ENCODE data around the gene STX1A.

STX1A gene

GRCh38 chr7:73706126-73707044 lies 13.1 kb downstream of the STX1A start:
- DNase-seq, result no peak

GRCh38 chr7:73705551-73705920 lies 13.9 kb downstream of the STX1A start:
- DNase-seq, result no peak

DNA sequence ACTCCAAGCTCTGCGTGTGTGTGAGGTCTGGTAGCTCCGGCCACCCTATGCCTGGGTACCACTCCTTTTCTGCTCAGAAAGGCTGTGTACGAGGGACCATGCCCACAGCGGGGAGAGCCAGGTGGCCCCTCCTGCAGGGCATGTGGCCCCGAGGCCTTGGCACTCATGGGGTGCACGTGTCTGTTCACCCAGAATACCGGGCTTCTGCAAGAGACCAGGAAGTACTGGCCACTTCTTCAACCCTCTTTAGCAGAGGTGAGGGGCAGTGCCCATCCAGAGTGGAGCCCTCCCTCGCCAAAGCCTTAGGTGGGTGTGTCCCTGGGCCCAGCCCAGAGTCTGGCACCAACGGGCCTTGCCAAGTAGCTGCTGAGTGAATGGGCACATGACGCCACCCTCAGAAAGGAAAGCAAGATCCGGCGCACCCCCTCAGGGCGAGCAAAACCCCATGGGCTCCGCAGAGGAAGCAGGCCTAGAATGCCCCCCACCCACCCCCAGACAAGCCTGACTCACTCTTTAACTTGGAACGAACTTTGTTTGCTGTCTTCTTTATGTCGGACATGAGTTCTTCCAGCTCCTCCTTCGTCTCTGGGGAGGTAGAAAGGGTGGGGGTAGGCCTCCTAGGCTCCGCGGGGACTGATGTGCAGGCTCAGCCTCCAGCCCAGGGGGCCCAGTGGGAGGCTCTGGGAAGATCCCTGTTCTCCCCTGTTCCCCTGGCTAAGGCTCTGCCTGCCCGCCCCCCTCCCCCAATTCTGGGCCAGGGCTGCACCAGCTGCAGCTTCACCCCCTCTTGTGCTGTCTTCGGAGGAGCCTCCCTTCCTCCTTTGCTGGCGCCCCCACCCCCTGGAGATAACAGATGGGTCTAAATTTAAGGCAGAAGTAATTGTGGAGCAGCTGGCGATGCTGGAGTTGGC lies 14.6 kb downstream of the STX1A start:
- DNase-seq, result no peak

- peak; percentile 28 for DNase-seq
These were observed 15.5 kb downstream of the STX1A start for GRCh38 chr7:73703757-73704639.

DNA sequence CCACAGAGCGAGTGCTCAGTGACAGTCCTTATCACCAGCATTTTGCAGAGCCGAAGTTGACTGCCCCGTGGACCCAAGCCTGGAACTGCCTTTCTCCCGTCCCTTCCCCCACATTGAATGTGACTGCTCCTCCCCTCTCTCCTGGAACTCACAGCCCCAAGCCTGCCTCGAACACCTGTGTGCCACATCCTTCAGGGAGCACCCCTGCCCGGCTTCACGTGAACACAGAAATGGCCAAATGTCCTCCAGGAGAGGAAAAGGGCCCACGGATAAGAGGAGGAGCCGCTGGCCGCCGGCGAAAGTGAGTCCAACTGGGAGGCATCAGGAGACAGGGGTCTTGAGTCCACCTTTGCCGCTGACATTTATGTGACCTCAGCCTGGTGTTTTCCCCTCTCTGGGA lies 16.2 kb downstream of the STX1A start:
- no peak for DNase-seq

GRCh38 chr7:73702665-73703064 lies 16.8 kb downstream of the STX1A start:
- DNase-seq, result no peak

GRCh38 chr7:73702226-73702625 lies 17.2 kb downstream of the STX1A start:
- DNase-seq, result no peak

DNA sequence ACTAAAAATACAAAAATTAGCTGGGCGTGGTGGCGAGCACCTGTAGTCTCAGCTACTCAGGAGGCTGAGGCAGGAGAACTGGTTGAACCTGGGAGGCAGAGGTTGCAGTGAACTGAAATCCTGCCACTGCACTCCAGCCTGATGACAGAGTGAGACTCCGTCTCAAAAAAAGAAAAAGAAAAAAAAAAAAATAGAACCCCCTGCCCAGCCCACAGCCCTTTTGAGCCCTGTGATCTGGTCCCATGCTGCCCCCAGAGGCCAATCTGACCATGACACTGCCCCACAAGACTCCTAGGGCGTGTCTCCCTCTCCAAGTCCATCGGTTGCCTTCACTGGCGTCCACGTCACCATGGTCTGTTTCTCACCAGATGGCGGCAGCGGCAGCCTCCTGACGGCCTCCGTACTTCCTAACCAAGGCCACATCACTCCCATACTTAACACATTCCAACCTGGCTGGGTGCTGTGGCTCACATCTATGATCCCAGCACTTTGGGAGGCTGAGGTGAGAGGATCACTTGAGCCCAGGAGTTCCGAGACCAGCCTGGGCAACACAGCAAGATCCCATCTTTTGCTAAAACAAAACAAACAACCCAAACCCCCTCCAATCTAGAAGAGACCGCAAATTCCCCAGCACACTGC lies 18.0 kb downstream of the STX1A start:
- DNase-seq, result peak; percentile 35

DNA sequence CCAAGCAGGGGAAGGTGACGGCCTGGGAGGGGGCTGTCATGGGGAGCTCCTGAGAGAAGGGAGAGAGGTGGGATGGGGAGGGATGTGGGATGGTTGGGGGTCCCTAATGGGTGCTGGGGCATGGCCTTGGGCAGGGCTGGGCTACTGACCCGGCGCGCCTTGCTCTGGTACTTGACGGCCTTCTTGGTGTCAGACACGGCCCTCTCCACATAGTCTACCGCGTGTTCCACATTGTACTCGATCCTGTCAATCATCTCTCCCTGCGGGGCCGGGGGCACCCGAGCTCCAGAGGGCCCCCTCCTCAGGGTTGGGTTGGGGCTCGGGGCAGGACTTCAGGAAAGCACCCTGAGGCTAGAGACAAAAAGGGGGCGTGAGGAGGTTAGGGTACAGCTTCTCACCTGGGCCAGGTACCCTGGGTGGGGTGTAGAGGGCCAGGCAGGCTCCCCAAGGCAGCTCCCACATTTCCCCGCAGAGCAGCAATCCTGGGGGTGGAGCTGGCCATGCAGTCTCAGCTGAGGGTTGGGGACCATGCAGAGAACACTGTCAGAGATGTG lies 18.8 kb downstream of the STX1A start:
- DNase-seq, result no peak

DNA sequence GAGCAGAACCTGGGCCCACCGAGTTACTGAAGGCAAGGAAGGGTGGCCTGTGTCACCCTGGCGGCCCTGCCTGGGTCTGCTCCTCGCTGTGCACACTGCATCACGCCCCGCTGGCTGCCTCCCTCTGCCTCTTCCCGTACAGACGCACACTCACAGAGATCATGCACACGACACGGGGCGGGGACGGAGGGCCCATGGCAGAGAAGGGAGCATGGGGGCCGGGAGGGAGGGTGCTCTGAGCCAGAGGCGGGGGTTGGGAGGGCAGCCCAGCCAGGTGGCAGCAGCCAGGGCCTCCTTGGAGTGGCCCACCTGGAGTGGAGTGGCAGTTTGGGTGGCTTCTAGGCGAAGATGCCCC lies 19.4 kb downstream of the STX1A start:
- DNase-seq, result no peak

GRCh38 chr7:73699370-73700068 lies 19.9 kb downstream of the STX1A start:
- DNase-seq, result no peak

DNA sequence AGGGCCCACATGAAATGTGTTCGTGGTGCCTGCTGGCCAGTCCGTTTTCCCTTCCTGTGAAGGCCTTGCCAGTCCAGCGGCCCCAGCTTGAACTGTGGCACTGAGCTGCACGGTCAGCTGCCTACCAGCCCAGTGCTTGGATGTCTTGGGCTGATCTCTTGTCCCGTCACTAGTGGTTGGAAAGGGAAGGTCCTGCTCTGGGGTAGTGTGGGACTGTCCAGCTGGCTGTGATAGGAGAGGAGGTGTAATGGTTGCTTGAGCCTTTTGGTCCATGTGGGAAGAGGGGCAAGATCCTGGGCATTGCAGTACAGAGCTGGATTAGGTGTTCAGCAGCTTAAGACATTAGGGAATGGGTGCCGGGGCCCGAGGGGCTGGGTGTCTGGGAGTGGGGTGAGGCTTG lies 21.1 kb downstream of the STX1A start:
- DNase-seq, result no peak

DNA sequence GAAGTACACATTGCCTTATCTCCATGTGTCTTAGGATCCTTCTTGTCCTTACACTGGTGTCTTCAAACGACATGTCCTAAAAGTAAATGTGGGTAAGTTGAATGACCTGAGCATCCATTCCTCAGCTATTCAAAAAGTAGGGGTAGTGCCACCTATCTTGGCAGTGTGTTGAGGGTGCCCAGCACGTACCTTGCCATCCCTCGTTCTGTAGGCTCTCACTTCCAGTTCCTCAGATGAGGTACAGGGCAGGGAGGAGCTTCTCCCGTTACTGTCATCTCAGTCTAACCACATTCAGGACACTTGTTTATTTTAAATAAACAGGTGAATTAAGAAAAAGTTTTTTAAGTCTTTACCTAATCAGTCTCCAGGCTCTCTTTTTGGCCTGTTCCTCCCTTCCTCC lies 23.1 kb downstream of the STX1A start:
- DNase-seq, result no peak

DNA sequence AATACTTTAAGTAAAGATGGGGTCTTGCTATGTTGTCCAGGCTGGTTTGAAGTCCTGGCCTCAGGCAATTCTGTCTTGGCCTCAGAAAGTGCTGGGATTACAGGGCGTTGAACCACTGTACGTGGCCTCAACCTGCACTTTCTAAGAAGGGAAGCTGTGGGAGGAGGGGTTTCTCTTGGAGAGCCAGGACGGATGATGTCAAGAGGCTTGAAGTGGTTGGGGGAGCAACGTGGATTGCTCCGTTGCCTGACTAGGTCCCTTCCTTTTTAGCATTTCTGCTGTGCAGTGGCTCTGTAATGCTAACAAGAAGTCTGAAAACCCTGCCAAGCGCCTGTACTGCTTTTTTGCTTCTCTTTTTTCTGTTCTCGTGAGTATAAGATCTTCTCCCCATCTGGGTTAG lies 28.8 kb downstream of the STX1A start:
- DNase-seq, result no peak

DNA sequence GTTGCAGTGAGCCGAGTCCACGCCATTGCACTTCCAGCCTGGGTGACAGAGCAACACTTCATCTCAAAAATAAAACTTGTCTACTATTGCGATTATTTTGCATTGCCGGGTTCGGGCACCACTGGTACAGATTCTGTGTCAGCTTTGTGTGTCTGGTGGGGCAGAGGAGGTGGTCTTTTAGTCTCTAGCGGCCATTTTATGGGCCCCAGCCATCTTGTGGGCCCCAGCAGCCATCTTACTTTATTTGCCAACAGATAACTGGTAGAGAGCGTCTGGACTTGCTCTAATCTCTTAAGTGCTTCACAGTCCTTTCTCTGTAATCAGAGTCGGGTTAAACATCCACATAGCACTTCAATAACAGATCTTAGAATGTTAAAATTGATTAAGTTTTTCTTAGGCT lies 31.2 kb downstream of the STX1A start:
- DNase-seq, result no peak

- no peak for DNase-seq
These were observed 34.2 kb downstream of the STX1A start for GRCh38 chr7:73685311-73685710.

DNA sequence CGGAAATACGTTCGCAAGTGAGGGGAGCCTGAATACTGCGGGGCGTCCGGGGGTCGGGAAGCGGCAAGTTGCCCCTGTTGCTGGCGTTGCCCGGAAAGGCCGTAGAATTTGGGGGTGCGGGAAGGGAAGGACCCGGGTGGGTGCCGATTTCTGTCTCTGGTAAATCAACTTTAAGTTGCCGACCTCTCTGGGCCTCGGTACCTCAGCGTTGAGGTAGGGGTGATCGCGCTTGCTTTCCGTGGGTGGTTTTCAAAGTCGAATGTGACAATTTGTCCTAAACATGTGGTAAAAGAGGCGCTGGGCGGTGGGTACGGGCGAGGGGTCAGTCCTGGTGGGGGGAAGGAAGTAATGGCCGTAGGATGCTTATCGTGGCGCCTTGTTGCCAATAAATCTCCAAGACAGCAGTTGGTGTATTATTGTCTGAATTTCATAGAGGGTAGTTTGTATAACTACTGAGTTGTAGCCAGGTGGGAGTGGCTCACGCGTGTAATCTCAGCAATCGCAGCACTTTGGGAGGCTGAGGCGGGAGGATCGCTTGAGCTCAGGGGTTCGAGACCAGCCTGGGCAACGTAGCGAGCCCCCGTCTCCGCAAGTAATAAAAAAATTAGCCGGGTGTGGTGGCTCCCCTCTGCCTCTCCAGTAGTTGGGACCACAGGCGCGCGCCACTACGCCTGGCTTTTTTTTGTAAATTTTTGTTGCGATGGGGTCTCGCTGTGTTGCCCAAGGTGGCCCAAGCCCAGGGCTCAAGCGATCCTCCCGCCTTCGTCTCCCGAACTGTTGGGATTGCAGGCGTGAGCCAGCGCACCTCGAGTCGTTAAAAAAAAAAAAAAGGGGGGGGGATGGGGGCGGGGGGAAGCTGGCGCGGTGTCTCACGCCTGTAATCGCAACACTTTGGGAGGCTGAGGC lies 35.4 kb downstream of the STX1A start:
- no peak for DNase-seq

- DNase-seq, result peak; percentile 96
These were observed 36.2 kb downstream of the STX1A start, which contains the start of the genes BUD23 and DNAJC30 for GRCh38 chr7:73683056-73683787. TSS of gene BUD23 (plus strand) at chr7:73683597. CDS start at chr7:73683626, 29 bp downstream. TSS of gene DNAJC30 (minus strand) at chr7:73683453. CDS start at chr7:73683423, 30 bp downstream.

GRCh38 chr7:73682745-73683055 lies 36.8 kb downstream of the STX1A start:
- no peak for DNase-seq

GRCh38 chr7:73681031-73681430 lies 38.4 kb downstream of the STX1A start:
- no peak for DNase-seq
